ENCODE measurements around the gene SMARCA4.

Gene SMARCA4

DNA sequence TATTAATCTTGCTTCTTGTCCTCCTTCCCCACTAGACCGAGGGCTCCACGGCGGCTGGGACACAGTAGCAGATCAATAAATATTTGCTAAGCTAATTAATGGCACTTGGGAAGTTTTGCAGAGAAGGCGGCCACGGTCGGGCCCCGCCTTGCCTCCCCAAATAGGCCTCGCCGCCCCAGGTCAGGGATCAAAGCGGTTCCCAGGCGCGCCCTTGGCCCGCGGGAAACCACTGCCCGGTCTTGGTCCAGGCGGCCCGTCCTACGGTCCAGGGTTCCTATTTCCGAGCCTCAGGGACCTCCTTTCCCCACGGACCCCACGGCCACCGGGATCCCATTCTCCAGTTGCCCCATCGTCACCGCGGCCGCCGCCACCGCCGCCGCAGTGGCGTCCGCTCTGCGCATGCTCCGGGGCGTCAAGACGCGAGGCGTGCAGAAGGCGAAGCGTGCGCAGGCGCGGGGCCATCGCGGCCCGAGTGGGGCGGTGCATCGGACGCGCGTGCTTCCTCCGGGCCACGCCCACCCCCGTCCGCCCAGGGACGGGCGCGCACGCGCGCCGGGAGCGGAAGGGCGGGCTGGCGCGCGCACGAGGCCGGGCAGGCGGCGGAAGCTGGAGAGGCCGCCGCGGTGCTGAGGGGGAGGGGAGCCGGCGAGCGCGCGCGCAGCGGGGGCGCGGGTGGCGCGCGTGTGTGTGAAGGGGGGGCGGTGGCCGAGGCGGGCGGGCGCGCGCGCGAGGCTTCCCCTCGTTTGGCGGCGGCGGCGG lies at the start of gene SMARCA4:
TSS of gene SMARCA4 (plus strand) at position 717 of the 759 bp plus-strand sequence. CDS start 23,122 bp downstream, outside the sequence.
- no peak for FAIRE-seq

DNA sequence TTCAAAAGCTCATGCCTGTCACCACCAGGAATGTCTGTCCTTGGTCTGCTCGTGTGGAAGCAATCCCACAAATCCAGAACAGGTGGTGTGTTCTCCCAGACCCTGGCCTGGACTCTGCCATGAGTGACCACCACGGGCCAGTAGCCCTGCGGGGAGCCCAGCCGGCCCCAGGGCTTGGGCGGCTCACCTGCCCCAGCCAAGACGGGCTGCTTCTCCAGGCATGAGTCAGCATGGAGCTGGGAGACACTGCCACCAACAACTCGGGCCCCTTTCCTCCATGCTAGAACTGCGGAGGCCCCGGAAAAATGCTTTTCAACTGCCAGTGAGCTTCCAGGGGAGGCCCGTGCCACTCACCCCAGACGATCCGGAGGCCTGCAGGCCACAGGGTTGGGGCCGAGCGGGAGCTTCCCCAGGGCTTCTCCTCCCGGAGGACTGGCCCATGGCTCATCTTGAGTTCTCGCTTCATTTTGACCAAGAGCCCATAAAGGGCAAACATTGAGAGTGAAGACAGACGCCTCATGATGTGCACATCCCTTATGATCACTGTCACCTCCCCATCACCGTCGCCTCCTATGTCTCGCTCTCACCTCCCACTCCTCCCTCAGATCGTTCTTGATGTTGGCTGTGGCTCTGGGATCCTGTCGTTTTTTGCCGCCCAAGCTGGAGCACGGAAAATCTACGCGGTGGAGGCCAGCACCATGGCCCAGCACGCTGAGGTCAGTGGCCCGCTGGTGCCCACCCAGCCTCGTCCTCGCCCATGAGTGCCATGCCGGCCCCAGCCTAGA lies 49.1 kb upstream of the SMARCA4 start:
- no peak for FAIRE-seq

DNA sequence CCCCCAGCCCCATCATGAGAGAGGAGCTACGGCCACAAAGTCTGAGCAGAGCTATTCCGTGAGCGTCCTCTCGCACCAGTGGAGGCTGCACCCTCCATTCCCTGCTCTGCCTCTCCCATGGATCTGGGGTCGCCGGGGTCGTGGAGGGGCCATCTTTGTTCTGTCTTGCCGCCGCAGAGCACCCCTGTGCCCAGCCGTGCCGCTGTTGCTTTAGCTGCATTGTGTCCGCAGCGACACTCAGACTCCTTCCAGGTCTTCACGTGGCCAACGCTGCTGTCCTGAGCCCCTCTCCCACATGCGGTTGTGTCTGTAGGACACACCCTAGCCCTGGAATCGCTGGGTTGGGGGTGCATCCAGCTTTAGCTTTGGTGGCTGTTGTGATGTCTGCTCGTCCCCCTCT lies 48.2 kb upstream of the SMARCA4 start:
- no peak for FAIRE-seq

DNA sequence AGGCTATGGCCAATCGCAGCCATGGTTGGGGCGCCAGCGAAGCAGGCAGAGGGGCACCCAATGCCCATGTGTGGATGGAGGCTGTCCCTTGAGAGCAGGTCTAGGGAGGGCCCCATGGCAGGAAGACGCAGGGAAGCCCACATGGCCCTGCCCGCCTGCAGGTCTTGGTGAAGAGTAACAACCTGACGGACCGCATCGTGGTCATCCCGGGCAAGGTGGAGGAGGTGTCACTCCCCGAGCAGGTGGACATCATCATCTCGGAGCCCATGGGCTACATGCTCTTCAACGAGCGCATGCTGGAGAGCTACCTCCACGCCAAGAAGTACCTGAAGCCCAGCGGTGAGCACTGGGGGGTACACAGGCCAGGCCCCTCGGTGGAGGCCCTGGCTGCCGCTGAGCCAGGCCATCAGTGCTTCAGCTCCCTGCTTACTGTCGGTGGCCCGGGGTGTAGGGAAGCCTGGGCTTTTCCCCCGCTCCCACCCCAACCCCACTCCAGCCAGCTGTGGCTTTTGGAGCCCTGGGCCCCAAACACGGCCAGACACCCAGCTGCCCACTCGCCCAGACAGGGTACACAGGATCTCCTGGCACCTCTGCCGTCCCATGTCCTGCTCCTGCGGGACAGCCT lies 47.0 kb upstream of the SMARCA4 start:
- no peak for FAIRE-seq

DNA sequence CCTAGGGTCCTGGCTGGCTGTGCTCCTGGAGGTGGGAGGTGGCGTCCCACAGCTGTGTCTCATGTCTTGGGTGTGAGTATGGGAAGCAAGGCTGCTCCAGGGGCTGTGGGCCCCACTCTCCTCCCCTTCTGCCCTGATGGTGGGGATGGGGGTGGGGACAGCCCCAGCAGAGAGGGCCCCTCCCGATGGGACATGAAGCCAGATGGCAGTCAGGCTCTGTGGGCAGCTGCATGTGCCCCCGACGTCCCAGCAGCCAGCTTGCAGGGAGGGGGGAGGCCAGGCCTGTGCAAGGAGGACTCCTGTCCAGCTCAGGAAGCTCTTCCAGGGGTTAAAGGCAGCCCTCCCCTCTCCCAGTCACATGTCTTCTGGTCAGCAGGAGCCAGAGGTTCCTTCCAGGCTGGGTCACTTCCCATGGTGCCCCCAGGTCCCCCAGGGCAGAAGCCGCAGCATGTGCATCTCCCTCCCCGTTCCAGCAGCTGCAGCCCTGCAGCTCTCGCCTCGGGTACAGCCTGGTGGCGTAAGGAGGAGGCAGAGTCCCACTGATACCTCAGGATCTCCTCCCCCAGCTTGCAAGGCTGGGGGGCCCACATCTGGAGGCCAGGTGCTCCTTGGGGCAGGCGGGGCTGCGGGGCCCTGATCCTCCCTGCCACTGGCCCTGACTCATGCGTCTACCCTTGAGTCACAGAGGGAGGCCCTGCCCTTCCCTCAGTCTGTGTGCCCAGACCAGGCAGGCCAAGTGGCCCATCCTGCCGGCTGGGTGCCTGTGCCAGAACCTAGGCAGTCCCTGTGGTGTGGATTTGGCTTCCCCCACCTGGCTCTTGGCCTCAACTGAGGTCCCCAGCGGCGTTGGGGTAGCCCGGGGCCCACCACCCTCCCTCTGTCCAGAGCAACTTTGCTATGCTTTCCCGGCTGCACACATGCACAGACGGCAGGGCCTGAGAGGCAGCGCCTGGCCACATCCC lies 45.4 kb upstream of the SMARCA4 start:
- FAIRE-seq = no peak

DNA sequence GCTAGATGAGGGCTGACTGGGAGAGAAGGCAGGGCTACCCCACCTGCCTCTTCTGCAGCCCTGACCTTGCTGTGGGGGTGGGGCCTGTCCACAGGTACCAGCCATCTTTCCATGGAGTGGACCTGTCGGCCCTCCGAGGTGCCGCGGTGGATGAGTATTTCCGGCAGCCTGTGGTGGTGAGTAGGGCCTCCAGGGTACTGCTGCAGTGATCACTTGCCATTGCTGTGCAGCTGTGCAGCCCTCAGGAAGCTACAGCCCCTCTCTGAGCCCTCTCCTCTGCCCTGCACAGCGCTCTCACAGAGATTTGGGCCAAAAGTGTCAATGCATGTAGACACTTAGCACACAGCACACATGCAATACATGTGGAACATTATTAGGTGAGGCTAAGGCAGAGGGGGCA lies 44.2 kb upstream of the SMARCA4 start:
- no peak for FAIRE-seq

DNA sequence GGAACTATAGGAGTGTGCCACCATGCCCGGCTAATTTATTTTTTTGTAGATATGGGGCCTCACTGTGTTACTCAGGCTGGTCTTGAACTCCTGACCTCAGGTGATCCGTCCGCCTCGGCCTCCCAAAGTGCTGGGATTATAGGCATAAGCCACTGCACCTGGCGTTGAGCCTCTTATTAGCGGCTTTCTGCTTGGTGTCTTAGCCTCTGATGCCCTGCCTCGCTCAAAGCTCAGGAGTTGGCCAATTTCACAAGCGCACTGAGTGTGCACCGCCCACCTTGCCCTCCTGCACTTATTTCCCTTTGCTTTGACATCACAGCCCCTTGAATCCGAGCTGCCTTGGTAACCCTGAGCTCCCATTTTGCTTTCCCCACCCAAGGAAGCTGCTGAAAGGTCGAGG lies 42.5 kb upstream of the SMARCA4 start:
- no peak for FAIRE-seq

DNA sequence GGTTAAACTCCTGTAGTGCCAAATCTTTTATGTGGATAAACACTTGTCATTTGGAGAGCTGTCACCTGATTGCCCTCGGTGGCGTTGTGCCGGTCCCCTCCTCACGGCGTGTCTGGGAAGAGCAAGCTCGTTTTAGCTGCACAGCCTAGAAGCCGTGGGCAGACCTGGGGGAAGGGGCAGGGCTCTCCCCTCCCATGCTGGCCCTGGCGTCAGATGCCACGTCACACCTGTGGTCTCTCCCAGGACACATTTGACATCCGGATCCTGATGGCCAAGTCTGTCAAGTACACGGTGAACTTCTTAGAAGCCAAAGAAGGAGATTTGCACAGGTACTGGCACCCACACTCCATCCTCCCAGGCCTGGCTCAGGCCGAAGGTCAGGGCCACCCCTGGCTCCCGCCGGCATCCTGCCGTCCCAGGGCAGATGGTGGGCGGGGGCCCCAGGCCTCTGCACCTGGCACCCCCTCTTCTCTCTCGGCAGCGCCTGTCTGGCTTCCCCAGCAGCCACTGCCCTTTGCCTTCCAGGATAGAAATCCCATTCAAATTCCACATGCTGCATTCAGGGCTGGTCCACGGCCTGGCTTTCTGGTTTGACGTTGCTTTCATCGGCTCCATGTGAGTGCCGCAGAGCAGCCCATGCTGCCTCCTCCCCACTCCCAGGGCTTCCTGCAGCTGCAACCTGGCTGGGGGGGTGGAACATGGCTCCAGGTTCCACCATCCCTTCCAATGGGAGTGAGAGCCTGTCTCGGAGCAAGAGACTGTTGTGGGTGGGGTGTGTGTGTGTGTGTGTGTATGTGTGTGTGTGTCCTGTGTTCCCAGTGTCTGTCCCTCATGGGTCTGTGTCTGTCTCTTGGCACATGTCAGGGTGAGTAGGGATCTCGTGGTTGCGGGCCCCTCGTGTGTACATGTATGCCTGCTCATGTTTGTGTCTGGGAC lies 41.2 kb upstream of the SMARCA4 start:
- FAIRE-seq = no peak

DNA sequence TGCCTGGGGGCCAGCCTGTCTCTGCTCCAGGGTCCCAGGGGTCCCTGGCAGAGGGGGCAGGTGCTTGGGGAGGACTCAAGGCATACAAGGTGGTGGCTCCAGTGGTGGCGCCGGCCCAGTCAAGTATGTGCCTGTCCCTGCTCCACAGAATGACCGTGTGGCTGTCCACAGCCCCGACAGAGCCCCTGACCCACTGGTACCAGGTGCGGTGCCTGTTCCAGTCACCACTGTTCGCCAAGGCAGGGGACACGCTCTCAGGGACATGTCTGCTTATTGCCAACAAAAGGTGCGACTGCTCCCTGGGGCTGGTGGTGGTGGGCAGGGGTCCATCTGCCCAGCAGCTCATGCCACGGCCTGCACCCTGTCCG lies 40.6 kb upstream of the SMARCA4 start:
- no peak for FAIRE-seq

DNA sequence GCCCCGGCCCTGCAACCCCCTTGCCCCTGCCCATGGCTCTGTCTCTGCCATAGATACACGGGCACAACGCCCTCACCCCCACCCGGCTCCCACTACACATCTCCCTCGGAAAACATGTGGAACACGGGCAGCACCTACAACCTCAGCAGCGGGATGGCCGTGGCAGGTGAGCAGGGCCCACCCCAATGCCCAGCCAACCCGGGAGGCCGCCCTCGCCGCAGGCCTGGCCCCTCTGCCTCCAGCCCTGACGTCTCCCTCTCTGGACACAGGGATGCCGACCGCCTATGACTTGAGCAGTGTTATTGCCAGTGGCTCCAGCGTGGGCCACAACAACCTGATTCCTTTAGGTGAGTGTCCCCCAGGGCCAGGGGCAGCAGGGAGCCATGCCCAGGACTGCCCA lies 40.0 kb upstream of the SMARCA4 start:
- FAIRE-seq = no peak

DNA sequence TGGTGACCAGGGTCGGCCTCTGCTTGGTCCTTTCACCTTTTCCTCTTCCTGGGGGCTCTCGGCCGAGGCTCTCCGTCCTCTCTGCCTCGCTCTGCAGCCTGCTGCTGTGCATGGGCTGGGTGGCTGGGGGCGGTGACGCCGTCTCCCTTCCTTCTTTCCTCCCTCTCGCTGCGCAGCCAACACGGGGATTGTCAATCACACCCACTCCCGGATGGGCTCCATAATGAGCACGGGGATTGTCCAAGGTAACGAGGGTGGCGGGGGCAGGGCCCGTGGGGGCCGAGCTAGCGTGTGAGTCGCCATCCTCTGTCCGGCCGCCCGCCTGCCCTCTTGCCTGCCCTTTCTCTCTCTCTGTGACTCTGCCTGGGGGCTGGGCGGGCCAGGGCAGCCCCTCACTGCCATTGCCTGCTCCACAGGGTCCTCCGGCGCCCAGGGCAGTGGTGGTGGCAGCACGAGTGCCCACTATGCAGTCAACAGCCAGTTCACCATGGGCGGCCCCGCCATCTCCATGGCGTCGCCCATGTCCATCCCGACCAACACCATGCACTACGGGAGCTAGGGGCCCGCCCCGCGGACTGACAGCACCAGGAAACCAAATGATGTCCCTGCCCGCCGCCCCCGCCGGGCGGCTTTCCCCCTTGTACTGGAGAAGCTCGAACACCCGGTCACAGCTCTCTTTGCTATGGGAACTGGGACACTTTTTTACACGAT lies 39.5 kb upstream of the SMARCA4 start:
- no peak for FAIRE-seq

DNA sequence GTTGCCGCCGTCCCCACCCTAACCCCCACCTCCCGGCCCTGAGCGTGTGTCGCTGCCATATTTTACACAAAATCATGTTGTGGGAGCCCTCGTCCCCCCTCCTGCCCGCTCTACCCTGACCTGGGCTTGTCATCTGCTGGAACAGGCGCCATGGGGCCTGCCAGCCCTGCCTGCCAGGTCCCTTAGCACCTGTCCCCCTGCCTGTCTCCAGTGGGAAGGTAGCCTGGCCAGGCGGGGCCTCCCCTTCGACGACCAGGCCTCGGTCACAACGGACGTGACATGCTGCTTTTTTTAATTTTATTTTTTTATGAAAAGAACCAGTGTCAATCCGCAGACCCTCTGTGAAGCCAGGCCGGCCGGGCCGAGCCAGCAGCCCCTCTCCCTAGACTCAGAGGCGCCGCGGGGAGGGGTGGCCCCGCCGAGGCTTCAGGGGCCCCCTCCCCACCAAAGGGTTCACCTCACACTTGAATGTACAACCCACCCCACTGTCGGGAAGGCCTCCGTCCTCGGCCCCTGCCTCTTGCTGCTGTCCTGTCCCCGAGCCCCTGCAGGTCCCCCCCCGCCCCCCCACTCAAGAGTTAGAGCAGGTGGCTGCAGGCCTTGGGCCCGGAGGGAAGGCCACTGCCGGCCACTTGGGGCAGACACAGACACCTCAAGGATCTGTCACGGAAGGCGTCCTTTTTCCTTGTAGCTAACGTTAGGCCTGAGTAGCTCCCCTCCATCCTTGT lies 38.8 kb upstream of the SMARCA4 start:
- no peak for FAIRE-seq

DNA sequence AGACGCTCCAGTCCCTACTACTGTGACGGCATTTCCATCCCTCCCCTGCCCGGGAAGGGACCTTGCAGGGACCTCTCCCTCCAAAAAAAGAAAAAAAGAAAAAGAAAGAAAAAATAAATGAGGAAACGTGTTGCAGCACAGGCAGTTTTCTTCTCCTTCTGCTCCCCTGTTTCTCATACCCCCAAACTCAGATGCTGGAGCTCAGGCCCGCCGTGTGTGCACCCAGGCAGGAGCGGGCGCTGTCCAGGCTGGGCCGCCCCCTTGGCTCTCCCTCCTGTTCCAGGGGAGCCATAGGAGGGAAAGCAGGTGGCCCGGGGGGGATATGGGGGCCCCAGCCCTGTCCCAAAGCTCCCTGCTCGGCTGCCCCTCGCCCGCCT lies 38.2 kb upstream of the SMARCA4 start:
- FAIRE-seq = no peak

DNA sequence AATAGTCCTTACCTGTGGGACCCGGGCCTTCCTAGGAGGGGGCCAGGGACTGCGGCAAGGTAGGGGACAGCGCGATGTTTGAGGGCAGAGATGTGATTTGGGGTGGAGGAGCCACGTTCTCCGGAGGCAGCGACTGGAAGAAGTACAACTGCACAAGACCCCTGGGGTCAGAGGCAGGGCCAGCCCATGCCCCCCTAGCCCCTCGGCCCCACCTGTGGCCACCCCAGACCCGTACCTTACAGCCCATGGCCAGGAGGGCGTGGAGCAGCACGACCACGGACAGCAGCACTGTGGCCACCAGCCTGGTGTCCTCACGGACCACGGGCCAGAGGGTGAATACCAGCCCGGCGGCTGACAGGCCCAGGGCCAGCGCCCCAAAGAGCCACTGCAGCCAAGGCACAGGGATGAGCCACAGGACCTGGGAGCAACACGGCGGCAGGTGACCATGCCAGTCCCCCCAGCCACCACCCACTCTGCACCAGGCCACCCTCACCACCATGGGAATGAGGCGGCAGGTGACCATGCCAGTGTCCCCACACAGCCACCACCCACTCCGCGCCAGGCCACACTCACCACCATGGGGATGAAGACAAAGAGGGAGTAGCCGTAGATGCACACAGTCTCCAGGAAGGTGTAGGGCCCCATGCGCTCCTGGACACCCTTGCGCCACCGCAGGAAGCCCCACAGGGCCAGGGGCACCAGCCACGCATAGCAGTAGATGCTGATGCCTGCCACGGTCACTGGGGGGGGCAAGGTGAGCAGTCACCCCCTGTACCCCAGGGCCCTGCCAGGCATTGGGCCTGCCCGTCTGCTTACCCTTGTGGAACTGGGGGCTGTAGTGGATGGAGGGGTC lies 37.3 kb upstream of the SMARCA4 start:
- FAIRE-seq = no peak

DNA sequence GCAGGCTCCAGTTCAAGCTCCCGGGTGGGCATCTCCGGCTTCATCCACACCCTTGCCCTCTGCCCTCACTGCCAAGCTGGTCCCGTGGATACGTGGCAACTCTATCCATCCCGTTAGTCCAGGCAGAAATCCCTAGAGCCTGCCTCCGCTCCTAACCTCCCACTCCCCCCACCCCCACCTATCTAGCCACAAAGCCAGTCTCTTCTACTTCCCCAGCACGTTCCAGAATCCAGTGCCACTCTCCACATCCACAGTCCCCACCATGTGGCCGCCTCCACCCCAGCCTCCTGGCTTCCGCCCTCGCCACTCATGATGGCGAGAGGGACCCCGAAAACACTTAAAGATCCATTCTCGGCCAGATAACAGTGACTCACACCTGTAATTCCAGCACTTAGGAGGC lies 36.2 kb upstream of the SMARCA4 start:
- no peak for FAIRE-seq

DNA sequence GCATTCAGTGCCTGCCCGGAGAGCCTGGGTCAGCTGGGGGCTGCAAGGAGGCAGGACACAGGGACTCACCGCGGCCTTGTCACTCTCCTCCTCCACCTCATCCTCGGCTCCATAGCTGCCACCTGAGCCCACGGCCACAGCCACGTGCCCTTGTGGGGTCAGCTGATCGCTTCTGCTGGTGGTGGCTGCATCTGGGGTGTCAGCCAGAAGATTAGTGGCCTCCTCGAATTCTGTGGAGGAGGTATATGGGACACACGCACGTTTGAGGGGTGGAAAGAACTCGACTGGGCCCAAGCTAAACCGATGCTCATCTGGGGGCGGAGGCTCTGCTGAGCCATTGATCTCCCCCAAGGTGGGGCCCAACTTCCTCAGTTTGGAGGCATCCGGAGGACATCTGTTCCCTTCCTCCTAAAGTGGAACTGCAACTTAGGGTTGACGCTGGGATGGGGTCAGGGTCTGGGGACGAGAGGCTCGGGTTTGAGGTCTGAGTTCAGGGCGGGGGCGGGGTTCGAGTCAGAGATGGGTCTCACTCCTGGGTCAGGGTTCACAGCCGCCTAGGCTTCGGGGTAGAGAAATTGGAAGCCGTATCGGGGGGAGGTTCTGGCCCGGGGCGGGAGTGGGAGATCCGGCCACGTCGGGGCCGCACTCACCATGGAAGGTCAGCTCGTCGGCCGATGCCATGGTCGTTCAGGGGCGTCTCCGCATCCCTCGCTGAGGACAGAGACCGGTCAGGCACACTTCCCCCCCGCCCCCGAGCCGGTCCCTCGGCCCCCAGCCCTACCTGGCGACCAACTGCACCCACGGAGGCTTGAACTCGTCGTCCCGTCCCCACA lies 32.9 kb upstream of the SMARCA4 start:
- FAIRE-seq = no peak

DNA sequence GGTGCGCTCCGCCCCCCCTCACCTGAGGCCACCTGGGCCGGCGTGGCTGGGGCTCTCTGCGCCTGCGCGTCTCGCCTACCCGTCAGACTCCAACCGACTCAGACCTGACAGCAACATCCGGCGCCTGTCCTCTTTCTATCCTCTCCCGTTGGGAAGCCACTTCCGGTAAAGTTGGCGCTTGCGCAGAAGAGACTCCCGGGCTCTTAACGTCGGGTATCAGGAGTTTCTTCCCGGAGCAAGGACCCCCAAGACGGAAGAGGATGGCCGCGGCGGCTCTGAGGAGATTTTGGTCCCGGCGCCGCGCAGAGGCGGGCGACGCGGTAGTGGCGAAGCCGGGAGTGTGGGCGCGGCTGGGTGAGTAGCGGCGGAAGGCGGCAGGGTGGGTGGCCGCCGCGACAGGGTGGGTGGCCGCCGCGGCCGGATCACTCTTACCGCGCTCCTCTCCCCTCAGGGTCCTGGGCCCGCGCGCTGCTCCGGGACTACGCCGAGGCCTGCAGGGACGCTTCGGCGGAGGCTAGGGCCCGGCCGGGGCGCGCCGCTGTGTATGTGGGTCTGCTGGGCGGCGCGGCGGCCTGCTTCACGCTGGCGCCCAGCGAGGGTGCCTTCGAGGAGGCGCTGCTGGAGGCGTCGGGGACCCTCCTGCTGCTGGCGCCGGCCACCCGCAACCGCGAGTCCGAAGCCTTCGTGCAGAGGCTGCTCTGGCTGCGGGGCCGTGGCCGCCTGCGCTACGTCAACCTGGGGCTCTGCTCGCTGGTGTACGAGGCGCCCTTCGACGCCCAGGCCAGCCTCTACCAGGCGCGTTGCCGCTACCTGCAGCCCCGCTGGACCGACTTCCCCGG lies 32.0 kb upstream of the SMARCA4 start, which contains the start of the genes TIMM29 and YIPF2:
TSS of gene TIMM29 (plus strand) at position 249 of the 839 bp plus-strand sequence. CDS start at position 261, 12 bp downstream.
TSS of gene YIPF2 (minus strand) at position 77 of the 839 bp plus-strand sequence. CDS start 229 bp downstream, outside the sequence.
- no peak for FAIRE-seq

All from TTC549 (cell line).